HEK293 (cell line): ENCODE data around the gene BCL2L13.

Experiments used
- BCL11A ChIP-seq: fragments of 450-650 bp; formaldehyde crosslinking; IDR thresholded peaks from 2 replicates; pipeline ENCODE4 v1.5.1; 2016; ENCODE audit warnings: low read depth, missing biosample characterization, missing genetic modification characterization
- HOXA7 ChIP-seq: sonication (generic); formaldehyde crosslinking; IDR thresholded peaks from 2 replicates; pipeline ENCODE4 v1.8.1; 2022; ENCODE audit warnings: missing genetic modification reagents, borderline replicate concordance
- HOXD13 ChIP-seq: sonication (generic); formaldehyde crosslinking; IDR thresholded peaks from 2 replicates; pipeline ENCODE4 v1.8.0; 2022; ENCODE audit warnings: missing genetic modification reagents, borderline replicate concordance
- SP7 ChIP-seq: fragments of 450-650 bp; formaldehyde crosslinking; IDR thresholded peaks from 2 replicates; pipeline ENCODE4 v1.5.1; 2016; ENCODE audit warnings: missing biosample characterization, missing genetic modification characterization
- ZBTB20 ChIP-seq: fragments of 450-650 bp; formaldehyde crosslinking; IDR thresholded peaks from 2 replicates; pipeline ENCODE4 v1.5.1; 2016; ENCODE audit warnings: missing biosample characterization, missing genetic modification characterization
- ZNF10 ChIP-seq: fragments of 450-650 bp; formaldehyde crosslinking; IDR thresholded peaks from 2 replicates; pipeline ENCODE4 v1.5.1; 2017; ENCODE audit warnings: missing biosample characterization, missing genetic modification characterization
- ZNF155 ChIP-seq: fragments of 450-650 bp; formaldehyde crosslinking; IDR thresholded peaks from 2 replicates; pipeline ENCODE4 v1.5.1; 2016; ENCODE audit warnings: missing biosample characterization, missing genetic modification characterization
- ZNF335 ChIP-seq: fragments of 450-650 bp; formaldehyde crosslinking; conservative IDR thresholded peaks from 2 replicates; pipeline ENCODE4 v1.5.1; 2016; ENCODE audit warnings: missing biosample characterization, missing genetic modification characterization
- ZNF48 ChIP-seq: fragments of 450-650 bp; formaldehyde crosslinking; IDR thresholded peaks from 2 replicates; pipeline ENCODE4 v1.5.1; 2016; ENCODE audit warnings: missing biosample characterization, missing genetic modification characterization
- ZNF510 ChIP-seq: fragments of 450-650 bp; formaldehyde crosslinking; IDR thresholded peaks from 2 replicates; pipeline ENCODE4 v1.5.1; 2018; ENCODE audit warnings: mild to moderate bottlenecking, missing genetic modification characterization, missing biosample characterization; ENCODE audit not compliant: insufficient replicate concordance
- ZNF548 ChIP-seq: fragments of 450-650 bp; formaldehyde crosslinking; IDR thresholded peaks from 2 replicates; pipeline ENCODE4 v1.5.1; 2016; ENCODE audit warnings: missing biosample characterization, missing genetic modification characterization
- TF ChIP-seq, protein P1 (sequence below): fragments of 450-650 bp; formaldehyde crosslinking; IDR thresholded peaks from 2 replicates; pipeline ENCODE4 v1.5.1; 2016; ENCODE audit warnings: missing biosample characterization, missing genetic modification characterization
- TF ChIP-seq, protein P2 (sequence below): fragments of 450-650 bp; formaldehyde crosslinking; IDR thresholded peaks from 2 replicates; pipeline ENCODE4 v1.5.1; 2016; ENCODE audit warnings: missing biosample characterization, missing genetic modification characterization, low read depth
- TF ChIP-seq, protein P3 (sequence below): sonication (generic); formaldehyde crosslinking; IDR thresholded peaks from 2 replicates; pipeline ENCODE4 v1.8.1; 2022; ENCODE audit warnings: mild to moderate bottlenecking, moderate library complexity, missing genetic modification reagents

GRCh38 chr22:17675584-17675983 is 37.0 kb downstream of the BCL2L13 start:
- TF ChIP-seq ZNF10 (no peak), BCL11A (tag by site-specific recombination) (no peak), HOXD13 (no peak), ZNF548 (tag by site-specific recombination) (no peak), SP7 (no peak), ZNF335 (tag by site-specific recombination) (no peak), ZNF48 (tag by site-specific recombination) (no peak), ZNF510 (tag by site-specific recombination) (no peak), HOXA7 (CRISPR knock-in tag) (no peak), ZBTB20 (tag by site-specific recombination) (no peak), ZNF155 (tag by site-specific recombination) (no peak)
- TF ChIP-seq, protein P1, sequence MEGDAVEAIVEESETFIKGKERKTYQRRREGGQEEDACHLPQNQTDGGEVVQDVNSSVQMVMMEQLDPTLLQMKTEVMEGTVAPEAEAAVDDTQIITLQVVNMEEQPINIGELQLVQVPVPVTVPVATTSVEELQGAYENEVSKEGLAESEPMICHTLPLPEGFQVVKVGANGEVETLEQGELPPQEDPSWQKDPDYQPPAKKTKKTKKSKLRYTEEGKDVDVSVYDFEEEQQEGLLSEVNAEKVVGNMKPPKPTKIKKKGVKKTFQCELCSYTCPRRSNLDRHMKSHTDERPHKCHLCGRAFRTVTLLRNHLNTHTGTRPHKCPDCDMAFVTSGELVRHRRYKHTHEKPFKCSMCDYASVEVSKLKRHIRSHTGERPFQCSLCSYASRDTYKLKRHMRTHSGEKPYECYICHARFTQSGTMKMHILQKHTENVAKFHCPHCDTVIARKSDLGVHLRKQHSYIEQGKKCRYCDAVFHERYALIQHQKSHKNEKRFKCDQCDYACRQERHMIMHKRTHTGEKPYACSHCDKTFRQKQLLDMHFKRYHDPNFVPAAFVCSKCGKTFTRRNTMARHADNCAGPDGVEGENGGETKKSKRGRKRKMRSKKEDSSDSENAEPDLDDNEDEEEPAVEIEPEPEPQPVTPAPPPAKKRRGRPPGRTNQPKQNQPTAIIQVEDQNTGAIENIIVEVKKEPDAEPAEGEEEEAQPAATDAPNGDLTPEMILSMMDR = no peak
- TF ChIP-seq, protein P2, sequence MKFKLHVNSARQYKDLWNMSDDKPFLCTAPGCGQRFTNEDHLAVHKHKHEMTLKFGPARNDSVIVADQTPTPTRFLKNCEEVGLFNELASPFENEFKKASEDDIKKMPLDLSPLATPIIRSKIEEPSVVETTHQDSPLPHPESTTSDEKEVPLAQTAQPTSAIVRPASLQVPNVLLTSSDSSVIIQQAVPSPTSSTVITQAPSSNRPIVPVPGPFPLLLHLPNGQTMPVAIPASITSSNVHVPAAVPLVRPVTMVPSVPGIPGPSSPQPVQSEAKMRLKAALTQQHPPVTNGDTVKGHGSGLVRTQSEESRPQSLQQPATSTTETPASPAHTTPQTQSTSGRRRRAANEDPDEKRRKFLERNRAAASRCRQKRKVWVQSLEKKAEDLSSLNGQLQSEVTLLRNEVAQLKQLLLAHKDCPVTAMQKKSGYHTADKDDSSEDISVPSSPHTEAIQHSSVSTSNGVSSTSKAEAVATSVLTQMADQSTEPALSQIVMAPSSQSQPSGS = no peak
- TF ChIP-seq, protein P3, sequence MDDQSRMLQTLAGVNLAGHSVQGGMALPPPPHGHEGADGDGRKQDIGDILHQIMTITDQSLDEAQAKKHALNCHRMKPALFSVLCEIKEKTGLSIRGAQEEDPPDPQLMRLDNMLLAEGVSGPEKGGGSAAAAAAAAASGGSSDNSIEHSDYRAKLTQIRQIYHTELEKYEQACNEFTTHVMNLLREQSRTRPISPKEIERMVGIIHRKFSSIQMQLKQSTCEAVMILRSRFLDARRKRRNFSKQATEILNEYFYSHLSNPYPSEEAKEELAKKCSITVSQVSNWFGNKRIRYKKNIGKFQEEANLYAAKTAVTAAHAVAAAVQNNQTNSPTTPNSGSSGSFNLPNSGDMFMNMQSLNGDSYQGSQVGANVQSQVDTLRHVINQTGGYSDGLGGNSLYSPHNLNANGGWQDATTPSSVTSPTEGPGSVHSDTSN (CRISPR knock-in tag) = no peak
